Sigmoid colon (tissue), 4 donors: Measurements from ENCODE around the gene LAMC1.

Source experiments
- CTCF ChIP-seq, 4 experiments: fragments of 450-650 bp in 3 of 4; fragments of 200-600 bp in 1 of 4; IDR thresholded peaks; one replicate each; pipeline ENCODE4 v1.5.1; 2016 to 2019; ENCODE audit warnings: antibody characterized with exemption in 4 of 4, mild to moderate bottlenecking in 3 of 4, moderate library complexity in 2 of 4
- EP300 ChIP-seq, 4 donors: sonication (generic); formaldehyde crosslinking; IDR thresholded peaks; one replicate each; pipeline ENCODE4 v1.6.1; 2017; ENCODE audit warnings: antibody characterized with exemption in 4 of 4
- POLR2A ChIP-seq, 2 donors: fragments of 450-650 bp; IDR thresholded peaks; one replicate each; pipeline ENCODE4 v1.6.1; 2016; ENCODE audit warnings: antibody characterized with exemption in 2 of 2, mild to moderate bottlenecking in 2 of 2, moderate library complexity in 2 of 2

GRCh38 chr1:183135336-183135735 is 112.1 kb downstream of the LAMC1 start:
- no peak for TF ChIP-seq CTCF (IDR thresholded peaks at IDR 0.05)
- no peak for TF ChIP-seq EP300 (IDR thresholded peaks at IDR 0.05)
- TF ChIP-seq POLR2A (IDR thresholded peaks at IDR 0.05) = no peak
